ENCODE results near the gene CPSF3. TPM values are rescaled to one million over a fixed set of nuclear protein-coding genes. Genes with fewer than 3 reads are reported as not detected.

CPSF3 gene
- total and polyA plus RNA-seq, 9 of the 15 experiments (the other 6 are each of a cell fraction or from before 2014, with no cell fraction given): 54.2 to 151 (median 94.5) TPM

DNA sequence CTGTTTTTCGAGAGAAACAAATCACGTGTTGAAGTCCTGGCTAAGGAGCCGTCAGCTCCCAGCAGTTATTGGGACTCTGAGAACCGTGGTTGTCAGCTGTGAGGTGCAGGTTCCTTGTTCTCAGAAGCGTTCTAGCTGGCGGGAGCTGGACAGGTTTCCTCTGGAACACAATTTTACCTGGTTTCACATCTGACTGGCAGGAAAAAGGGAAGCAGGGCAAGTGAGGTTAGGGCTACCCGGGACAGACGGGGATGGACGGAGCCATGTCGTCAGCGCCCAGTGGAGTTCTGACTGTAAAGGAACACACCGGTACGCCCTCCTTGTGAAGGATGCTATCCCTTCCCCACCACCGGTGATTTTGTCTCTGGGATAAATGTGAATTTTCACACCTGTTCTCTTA is 26.3 kb upstream of the CPSF3 start:
- H3K9ac ChIP-seq (ENCODE audit: insufficient read depth in 1 of 2, low read depth in 2 of 2, low read length in 2 of 2): no peak overlapping the region
- no TSS peak for BruUV-seq (replicated peaks)
- H3K9me1 ChIP-seq (ENCODE audit: control insufficient read depth, insufficient read depth, low read length): no peaks in the 10 kb centered on the region
- DNase-seq (ENCODE audit: extremely low read depth in 1 of 4, low spot score in 3 of 4) (no peak), FAIRE-seq (no peak), ATAC-seq (no peak)
- no peaks in the 10 kb centered on the region; the same call in 2 of the 3 replicates for H3K36me3 ChIP-seq (ENCODE audit: control insufficient read depth, insufficient read depth, low read length)
- no peak overlapping the region for H3K27ac ChIP-seq (ENCODE audit: extremely low read depth, low read depth, low read length)
- no peak overlapping the region for H3K4me3 ChIP-seq
- intact Hi-C loops (cut with micrococcal nuclease) (no loop called here), in situ Hi-C loops (cut with MboI) (no loop called here)
- POLR2A ChIA-PET: interaction anchor here (0.6 kb wide), 1 partner anchor 304 kb away, joined by 3 read pairs; no protein-coding TSS in a partner anchor
- H3K4me1 ChIP-seq (replicated peaks in 1 of 2; ENCODE audit: control insufficient read depth in 2 of 2, insufficient read depth in 2 of 2, low read length in 2 of 2): peaks cover 0 to 15% of the 10 kb centered on the region in 2 experiments; a peak in 2 of 5 replicates
- H4K20me1 ChIP-seq (replicated peaks; ENCODE audit: control insufficient read depth, insufficient read depth, low read length): no peaks in the 10 kb centered on the region; the same call in 1 of the 2 replicates
- 52% methylated on average over 14 of the region's 14 CpGs for WGBS (ENCODE audit: insufficient coverage, low coverage, missing lambda C conversion rate)
- no peak overlapping the region for H2AFZ ChIP-seq (ENCODE audit: low read depth, low read length)
- no peaks in the 10 kb centered on the region for H3K79me2 ChIP-seq (ENCODE audit: control insufficient read depth, insufficient read depth, low read length)
- CTCF ChIA-PET (ENCODE audit: low intra/inter-chr PET ratio): no interaction called here
- H3K4me2 ChIP-seq (ENCODE audit: insufficient read depth, low read length): no peak overlapping the region
- H3K27me3 ChIP-seq (ENCODE audit: control insufficient read depth in 2 of 2, insufficient read depth in 2 of 2, low read length in 2 of 2): no peaks in the 10 kb centered on the region
- H3K9me3 ChIP-seq (replicated peaks; ENCODE audit: control insufficient read depth, insufficient read depth, low read depth, low read length): no peaks in the 10 kb centered on the region
- TF ChIP-seq ZNF785 (CRISPR knock-in tag; IDR thresholded peaks at IDR 0.05): no peak
- TF ChIP-seq KLF6 (CRISPR knock-in tag; IDR thresholded peaks at IDR 0.05; ENCODE audit: borderline replicate concordance): no peak
- no peak for TF ChIP-seq ELK1 (CRISPR knock-in tag; IDR thresholded peaks at IDR 0.05)
- TF ChIP-seq ZNF232 (CRISPR knock-in tag; IDR thresholded peaks at IDR 0.05): no peak
- TF ChIP-seq PCBP1 (IDR thresholded peaks at IDR 0.05; ENCODE audit: low read depth, low read length, poor library complexity, severe bottlenecking): no peak
- TF ChIP-seq ZBTB40 (IDR thresholded peaks at IDR 0.05): no peak
- no peak for TF ChIP-seq ZBTB40 (CRISPR knock-in tag; IDR thresholded peaks at IDR 0.05)
- no peak for TF ChIP-seq FOXK1 (CRISPR knock-in tag; IDR thresholded peaks at IDR 0.05; ENCODE audit: borderline replicate concordance)
- TF ChIP-seq TBL1XR1 (IDR thresholded peaks at IDR 0.05; ENCODE audit: low read length in 2 of 2): no peak
- TF ChIP-seq ZNF124 (CRISPR knock-in tag; IDR thresholded peaks at IDR 0.05): no peak
- TF ChIP-seq, protein P1, sequence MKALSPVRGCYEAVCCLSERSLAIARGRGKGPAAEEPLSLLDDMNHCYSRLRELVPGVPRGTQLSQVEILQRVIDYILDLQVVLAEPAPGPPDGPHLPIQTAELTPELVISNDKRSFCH (CRISPR knock-in tag; IDR thresholded peaks at IDR 0.05): no peak
- TF ChIP-seq, protein P1 (tag; IDR thresholded peaks at IDR 0.05): no peak
- TF ChIP-seq CXXC5 (CRISPR knock-in tag; IDR thresholded peaks at IDR 0.05): no peak
- TF ChIP-seq TAF15 (IDR thresholded peaks at IDR 0.05; ENCODE audit: low read depth, low read length): no peak
